WTC11 (cell line): Measurements from ENCODE around the gene CASP8. TPM values are rescaled to one million over a fixed set of nuclear protein-coding genes. Genes with fewer than 3 reads are reported as not detected.

Source experiments
- ATAC-seq: fragments of 200-7000 bp; cut with Tn5 transposase; 2 replicates; pipeline ENCODE4 v1.10.0; 2021; ENCODE audit warnings: mild to moderate bottlenecking, moderate library complexity
- CTCF ChIA-PET: fragments of 300-600 bp; sonication (Branson Sonifier 250); formaldehyde crosslinking; loops from one replicate; lab custom pipeline; 2021; ENCODE audit warnings: antibody characterized with exemption; lab: Charles Lee
- POLR2A ChIA-PET: fragments of 350-600 bp; sonication (Branson Sonifier 250); formaldehyde crosslinking; loops from one replicate; lab custom pipeline; 2021; ENCODE audit warnings: antibody characterized with exemption; lab: Charles Lee
- DNase-seq: peaks from one replicate; pipeline ENCODE4 v3.0.0; 2021; ENCODE audit warnings: low spot score
- H3K27ac Mint-ChIP-seq: 2 replicates; pipeline ENCODE4 v1.8.0; 2021; ENCODE audit warnings: mixed read lengths
- H3K27me3 Mint-ChIP-seq: 2 replicates; pipeline ENCODE4 v1.8.0; 2021; ENCODE audit warnings: low read depth, mild to moderate bottlenecking, moderate library complexity, mixed read lengths
- H3K36me3 Mint-ChIP-seq: 2 replicates; pipeline ENCODE4 v1.8.0; 2021; ENCODE audit warnings: mixed read lengths
- H3K4me1 Mint-ChIP-seq: 2 replicates; pipeline ENCODE4 v1.8.0; 2022; ENCODE audit warnings: mixed read lengths
- H3K4me3 Mint-ChIP-seq: 2 replicates; pipeline ENCODE4 v1.8.0; 2021; ENCODE audit warnings: mild to moderate bottlenecking, moderate library complexity, mixed read lengths
- H3K9me3 Mint-ChIP-seq: 2 replicates; pipeline ENCODE4 v1.8.0; 2021; ENCODE audit warnings: mixed read lengths
- AR ChIP-seq: fragments of 250-450 bp; sonication (Bioruptor Pico); IDR thresholded peaks from 2 replicates; pipeline ENCODE4 v1.9.0; 2021; ENCODE audit warnings: mild to moderate bottlenecking
- ARID4B ChIP-seq: sonication (generic); formaldehyde crosslinking; IDR thresholded peaks from 2 replicates; pipeline ENCODE4 v1.8.0; 2023; ENCODE audit warnings: missing genetic modification reagents, mild to moderate bottlenecking, borderline replicate concordance
- FOXJ3 ChIP-seq: sonication (generic); formaldehyde crosslinking; IDR thresholded peaks from 2 replicates; pipeline ENCODE4 v1.9.0; 2021; ENCODE audit warnings: missing genetic modification reagents, mild to moderate bottlenecking, borderline replicate concordance
- FOXK1 ChIP-seq: sonication (generic); formaldehyde crosslinking; IDR thresholded peaks from 2 replicates; pipeline ENCODE4 v1.8.0; 2022; ENCODE audit warnings: mild to moderate bottlenecking, moderate library complexity, missing genetic modification reagents
- GTF2I ChIP-seq: fragments of 250-450 bp; sonication (Bioruptor Pico); conservative IDR thresholded peaks from 2 replicates; pipeline ENCODE4 v1.4.0; 2021; ENCODE audit warnings: mild to moderate bottlenecking
- KAT7 ChIP-seq: sonication (generic); formaldehyde crosslinking; IDR thresholded peaks from 2 replicates; pipeline ENCODE4 v1.8.1; 2023; ENCODE audit warnings: missing genetic modification reagents, mild to moderate bottlenecking, borderline replicate concordance
- MXD4 ChIP-seq: fragments of 250-450 bp; sonication (Bioruptor Pico); IDR thresholded peaks from 2 replicates; pipeline ENCODE4 v1.8.0; 2021; ENCODE audit warnings: mild to moderate bottlenecking, moderate library complexity, borderline replicate concordance
- MYBL2 ChIP-seq: sonication (generic); formaldehyde crosslinking; IDR thresholded peaks from 2 replicates; pipeline ENCODE4 v1.8.1; 2023; ENCODE audit warnings: mild to moderate bottlenecking, moderate library complexity, missing genetic modification reagents
- PRRX2 ChIP-seq: fragments of 250-450 bp; sonication (Bioruptor Pico); IDR thresholded peaks from 2 replicates; pipeline ENCODE4 v1.8.0; 2021; ENCODE audit warnings: mild to moderate bottlenecking
- ZBTB21 ChIP-seq: sonication (generic); formaldehyde crosslinking; IDR thresholded peaks from 2 replicates; pipeline ENCODE4 v1.8.1; 2023; ENCODE audit warnings: mild to moderate bottlenecking, missing genetic modification reagents, borderline replicate concordance
- ZNF671 ChIP-seq: fragments of 250-450 bp; sonication (Bioruptor Pico); IDR thresholded peaks from 2 replicates; pipeline ENCODE4 v1.8.0; 2021; ENCODE audit warnings: mild to moderate bottlenecking
- total RNA-seq: library from RNA; stranded (reverse); gene quantifications from 3 replicates; pipeline ENCODE4 v1.2.3, GENCODE V29; 2021
- TF ChIP-seq, protein P1 (sequence below): sonication (generic); formaldehyde crosslinking; IDR thresholded peaks from 2 replicates; pipeline ENCODE4 v1.8.0; 2022; ENCODE audit warnings: missing genetic modification reagents

The CASP8 gene
- total RNA-seq, 1 experiment from 2014 or later, result 4.4 TPM

DNA sequence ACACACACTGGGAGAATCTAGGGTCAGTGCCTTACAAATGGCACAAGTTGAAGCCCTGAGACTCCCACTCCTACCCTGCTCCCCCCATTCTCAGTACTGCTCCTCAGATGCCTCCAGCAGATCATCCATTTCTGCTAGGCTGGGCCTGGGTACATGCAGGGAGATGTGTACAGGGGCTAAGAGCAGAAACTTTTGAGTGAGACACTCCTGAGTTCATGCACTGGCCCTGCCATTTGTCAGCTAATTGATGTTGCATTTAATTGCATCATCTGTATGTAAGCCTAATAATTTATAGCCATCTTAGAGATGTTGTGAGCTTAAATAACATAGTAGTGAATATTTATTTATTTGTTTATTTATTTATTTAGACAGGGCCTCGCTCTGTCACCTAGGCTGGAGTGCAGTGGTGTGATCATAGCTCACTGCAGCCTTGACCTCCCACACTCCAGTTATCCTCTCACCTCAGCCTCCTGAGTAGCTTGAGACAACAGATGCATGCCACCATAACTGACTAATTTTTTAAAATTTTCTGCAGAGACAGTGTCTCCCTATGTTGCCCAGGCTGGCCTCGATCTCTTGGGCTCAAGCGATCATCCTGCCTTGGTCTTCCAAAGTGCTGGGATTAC is 4.8 kb upstream of the CASP8 start (continued):
- TF ChIP-seq FOXK1 (CRISPR knock-in tag), result no peak
- TF ChIP-seq AR (CRISPR knock-in tag), result no peak
- no peak for TF ChIP-seq PRRX2 (CRISPR knock-in tag)
- TF ChIP-seq ZNF671 (CRISPR knock-in tag), result no peak
- TF ChIP-seq ARID4B (CRISPR knock-in tag), result no peak

DNA sequence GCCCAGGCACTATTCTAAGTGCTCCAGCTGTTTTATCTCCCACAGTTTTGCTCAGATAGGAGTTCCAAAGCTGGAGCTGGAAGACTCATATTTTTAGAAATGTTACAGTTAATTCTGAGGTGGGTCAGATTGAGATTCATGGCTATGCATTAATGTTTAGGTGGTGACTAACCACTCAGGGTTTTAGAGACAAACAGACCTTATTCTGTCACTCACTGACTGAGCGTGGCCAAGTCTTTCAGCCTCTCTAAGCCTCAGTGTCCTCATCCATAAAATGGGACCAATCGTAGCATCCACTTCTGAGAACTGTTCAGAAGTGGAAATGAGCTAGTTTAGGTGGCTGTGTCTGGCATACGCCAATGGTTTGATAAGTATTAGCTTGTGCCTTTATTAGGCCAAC is 4.3 kb upstream of the CASP8 start:
- TF ChIP-seq GTF2I (no peak), MXD4 (CRISPR knock-in tag) (no peak), MYBL2 (CRISPR knock-in tag) (no peak), ZBTB21 (CRISPR knock-in tag) (no peak), KAT7 (CRISPR knock-in tag) (no peak), FOXJ3 (CRISPR knock-in tag) (no peak), ZNF671 (CRISPR knock-in tag) (no peak)
- TF ChIP-seq, protein P1, sequence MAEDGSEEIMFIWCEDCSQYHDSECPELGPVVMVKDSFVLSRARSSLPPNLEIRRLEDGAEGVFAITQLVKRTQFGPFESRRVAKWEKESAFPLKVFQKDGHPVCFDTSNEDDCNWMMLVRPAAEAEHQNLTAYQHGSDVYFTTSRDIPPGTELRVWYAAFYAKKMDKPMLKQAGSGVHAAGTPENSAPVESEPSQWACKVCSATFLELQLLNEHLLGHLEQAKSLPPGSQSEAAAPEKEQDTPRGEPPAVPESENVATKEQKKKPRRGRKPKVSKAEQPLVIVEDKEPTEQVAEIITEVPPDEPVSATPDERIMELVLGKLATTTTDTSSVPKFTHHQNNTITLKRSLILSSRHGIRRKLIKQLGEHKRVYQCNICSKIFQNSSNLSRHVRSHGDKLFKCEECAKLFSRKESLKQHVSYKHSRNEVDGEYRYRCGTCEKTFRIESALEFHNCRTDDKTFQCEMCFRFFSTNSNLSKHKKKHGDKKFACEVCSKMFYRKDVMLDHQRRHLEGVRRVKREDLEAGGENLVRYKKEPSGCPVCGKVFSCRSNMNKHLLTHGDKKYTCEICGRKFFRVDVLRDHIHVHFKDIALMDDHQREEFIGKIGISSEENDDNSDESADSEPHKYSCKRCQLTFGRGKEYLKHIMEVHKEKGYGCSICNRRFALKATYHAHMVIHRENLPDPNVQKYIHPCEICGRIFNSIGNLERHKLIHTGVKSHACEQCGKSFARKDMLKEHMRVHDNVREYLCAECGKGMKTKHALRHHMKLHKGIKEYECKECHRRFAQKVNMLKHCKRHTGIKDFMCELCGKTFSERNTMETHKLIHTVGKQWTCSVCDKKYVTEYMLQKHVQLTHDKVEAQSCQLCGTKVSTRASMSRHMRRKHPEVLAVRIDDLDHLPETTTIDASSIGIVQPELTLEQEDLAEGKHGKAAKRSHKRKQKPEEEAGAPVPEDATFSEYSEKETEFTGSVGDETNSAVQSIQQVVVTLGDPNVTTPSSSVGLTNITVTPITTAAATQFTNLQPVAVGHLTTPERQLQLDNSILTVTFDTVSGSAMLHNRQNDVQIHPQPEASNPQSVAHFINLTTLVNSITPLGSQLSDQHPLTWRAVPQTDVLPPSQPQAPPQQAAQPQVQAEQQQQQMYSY, result no peak
- TF ChIP-seq, all 79 proteins: peak for 0
- Mint-ChIP-seq H3K36me3 (no peaks in the 10 kb centered on the region), H3K9me3 (peaks cover under 1% of the 10 kb centered on the region), H3K4me1 (peaks cover 33% of the 10 kb centered on the region), H3K27ac (no peak overlapping the region), H3K4me3 (no peak overlapping the region), H3K27me3 (no peaks in the 10 kb centered on the region)
- ATAC-seq (no peak), DNase-seq (no peak)
- ChIA-PET POLR2A (no interaction called here), CTCF (no interaction called here)
